Endothelial cell of umbilical vein (primary cell): ENCODE results near the gene BEAN1. TPM values are rescaled to one million over a fixed set of nuclear protein-coding genes. Genes with fewer than 3 reads are reported as not detected.
A peak's percentile ranks its signal among the peaks of the same experiment; 100 is the strongest.

Experiments
- BruUV-seq: library from RNA; stranded (reverse); fragments of 400-500 nt; replicated peaks from 2 replicates; lab custom pipeline; 2021; lab: Mats Ljungman, UMichigan
- CTCF ChIA-PET: fragments of 300-600, 350-600 bp; sonication (Branson Sonifier 250); formaldehyde crosslinking; loops from one replicate; lab custom pipeline; 2021; ENCODE audit warnings: antibody characterized with exemption, inconsistent platforms; lab: Charles Lee
- POLR2A ChIA-PET: fragments of 300-600, 350-600 bp; sonication (Branson Sonifier 250); formaldehyde crosslinking; loops from one replicate; lab custom pipeline; 2021; ENCODE audit warnings: antibody characterized with exemption, inconsistent platforms; lab: Charles Lee
- DNase-seq: peaks from one replicate; pipeline ENCODE4 v3.0.0-alpha.2; 2011; ENCODE audit warnings: low read depth, low spot score
- FAIRE-seq: peaks from 2 replicates; lab custom pipeline; 2011; peaks lifted over from hg19 to GRCh38; lab: Jason Lieb, UNC
- H2AFZ ChIP-seq: 2 replicates; pipeline ENCODE4 v1.6.0; 2012; ENCODE audit warnings: low read depth, low read length, control low read depth, inconsistent platforms
- H3K27ac ChIP-seq: 2 replicates; pipeline ENCODE4 v1.5.1; 2011; ENCODE audit warnings: low read depth, mild to moderate bottlenecking, control low read depth, low read length, moderate library complexity; ENCODE audit not compliant: insufficient read depth
- H3K27me3 ChIP-seq, 2 experiments: 2 replicates each; pipeline versions ENCODE4 v1.6.0 to v1.6.1; 2011; ENCODE audit warnings: low read length in 2 of 2, mixed read lengths in 1 of 2; ENCODE audit not compliant: control insufficient read depth in 2 of 2, insufficient read depth in 2 of 2
- H3K36me3 ChIP-seq, 2 experiments: 2 replicates in 1 of 2; 3 replicates in 1 of 2; pipeline ENCODE4 v1.5.1; 2011; ENCODE audit warnings: low read length in 2 of 2, mild to moderate bottlenecking in 1 of 2, moderate library complexity in 1 of 2; ENCODE audit not compliant: control insufficient read depth in 2 of 2, insufficient read depth in 2 of 2; ENCODE audit errors: extremely low read depth in 1 of 2
- H3K4me1 ChIP-seq: 3 replicates; pipeline ENCODE4 v1.5.1; 2011; ENCODE audit warnings: mild to moderate bottlenecking, low read length; ENCODE audit not compliant: control insufficient read depth, insufficient read depth; ENCODE audit errors: extremely low read depth
- H3K4me2 ChIP-seq: 2 replicates; pipeline ENCODE4 v1.6.1; 2011; ENCODE audit warnings: low read length, control low read depth, mixed read lengths; ENCODE audit not compliant: insufficient read depth
- H3K4me3 ChIP-seq, 3 experiments: fragments of 200-600 bp in 1 of 3; sonication (generic), shearing (Covaris generic) in 1 of 3; replicated peaks in 1 of 3; 2 replicates each; pipeline ENCODE4 v1.5.1; 2011 to 2016; ENCODE audit warnings: control low read depth in 3 of 3, low read length in 3 of 3, mild to moderate bottlenecking in 2 of 3, inconsistent platforms in 1 of 3, low read depth in 1 of 3, moderate library complexity in 1 of 3; ENCODE audit not compliant: insufficient read depth in 1 of 3
- H3K79me2 ChIP-seq: 2 replicates; pipeline ENCODE4 v1.6.0; 2012; ENCODE audit warnings: low read length, inconsistent platforms; ENCODE audit not compliant: control insufficient read depth, insufficient read depth
- H3K9ac ChIP-seq: replicated peaks from 2 replicates; pipeline ENCODE3; 2011; ENCODE audit warnings: low read length, control low read depth; ENCODE audit not compliant: insufficient read depth; ENCODE audit errors: extremely low read depth
- H3K9me1 ChIP-seq: replicated peaks from 3 replicates; pipeline ENCODE4 v1.6.0; 2011; ENCODE audit warnings: mild to moderate bottlenecking, low read length; ENCODE audit not compliant: control insufficient read depth, insufficient read depth; ENCODE audit errors: extremely low read depth
- H3K9me3 ChIP-seq: replicated peaks from 2 replicates; pipeline ENCODE4 v1.5.1; 2012; ENCODE audit warnings: low read length, inconsistent platforms; ENCODE audit not compliant: control insufficient read depth, insufficient read depth
- H4K20me1 ChIP-seq: replicated peaks from 2 replicates; pipeline ENCODE3; 2011; ENCODE audit warnings: mild to moderate bottlenecking, low read length; ENCODE audit not compliant: control insufficient read depth, insufficient read depth; ENCODE audit errors: extremely low read depth
- CTCF ChIP-seq, 2 donors: IDR thresholded peaks; 1 replicate in 1 of 2; 2 replicates in 1 of 2; pipeline ENCODE4 v1.5.1; 2011; ENCODE audit warnings: low read length in 2 of 2, mild to moderate bottlenecking in 2 of 2, moderate library complexity in 2 of 2, control low read depth in 1 of 2, inconsistent platforms in 1 of 2, low read depth in 1 of 2; ENCODE audit not compliant: insufficient read depth in 1 of 2; ENCODE audit errors: extremely low read depth in 1 of 2
- EZH2 ChIP-seq: IDR thresholded peaks from 2 replicates; pipeline ENCODE4 v1.6.1; 2012; ENCODE audit warnings: borderline replicate concordance, low read depth, mild to moderate bottlenecking, moderate library complexity, low read length, inconsistent platforms; ENCODE audit not compliant: severe bottlenecking
- FOS ChIP-seq: IDR thresholded peaks from 2 replicates; pipeline ENCODE4 v1.6.1; 2011; ENCODE audit warnings: mild to moderate bottlenecking, low read length, moderate library complexity, borderline replicate concordance; ENCODE audit not compliant: insufficient read depth
- GATA2 ChIP-seq: IDR thresholded peaks from 2 replicates; pipeline ENCODE4 v1.7.0; 2011; ENCODE audit warnings: low read depth, mild to moderate bottlenecking, moderate library complexity, mixed read lengths, low read length; ENCODE audit not compliant: insufficient read length, insufficient read depth
- JUN ChIP-seq: IDR thresholded peaks from 2 replicates; pipeline ENCODE4 v1.6.1; 2011; ENCODE audit warnings: borderline replicate concordance, low read depth; ENCODE audit not compliant: insufficient read length, insufficient read depth
- MAX ChIP-seq: IDR thresholded peaks from 2 replicates; pipeline ENCODE4 v1.6.1; 2011; ENCODE audit not compliant: insufficient read depth, insufficient read length
- MYC ChIP-seq: IDR thresholded peaks from one replicate; pipeline ENCODE4 v1.6.1; 2011; ENCODE audit warnings: mild to moderate bottlenecking, low read depth, low read length
- POLR2A ChIP-seq: IDR thresholded peaks from 2 replicates; pipeline ENCODE4 v1.6.1; 2012; ENCODE audit warnings: low read depth, mild to moderate bottlenecking, control low read depth, low read length
- POLR2AphosphoS5 ChIP-seq: IDR thresholded peaks from 2 replicates; pipeline ENCODE4 v1.6.1; 2012; ENCODE audit warnings: low read depth, mild to moderate bottlenecking, control low read depth, low read length, moderate library complexity; ENCODE audit not compliant: insufficient read depth
- dilution Hi-C: fragments of 300-500 bp; cut with MboI; formaldehyde crosslinking; loops from one replicate; pipeline ENCODE4 v1.15.0; 2019; ENCODE audit warnings: low sequenced_read_pairs; ENCODE audit not compliant: extremely low pct_ligation_motif_present
- intact Hi-C: fragments of 100-400 bp; cut with micrococcal nuclease; formaldehyde crosslinking; loops from one replicate; pipeline ENCODE4 v1.10.0; 2022
- polyA plus RNA-seq, 4 experiments: library from polyadenylated mRNA; depleted of rRNA in 3 of 4; stranded (reverse) in 3 of 4; unstranded in 1 of 4; fragments of >200 nt; gene quantifications; 2 replicates each; pipeline versions ENCODE4 v1.2.1 to v1.2.3, GENCODE V29; 2011 to 2012; ENCODE audit warnings: missing spikeins in 1 of 4
- total RNA-seq: library from RNA; stranded (reverse); gene quantifications from 2 replicates; pipeline ENCODE4 v1.2.3, GENCODE V29; 2021

BEAN1 gene
- total and polyA plus RNA-seq, 2 donors (not counting 3 experiments of a cell fraction or from before 2014, with no cell fraction given): not detected

GRCh38 chr16:66382171-66382965 is 44.7 kb upstream of the BEAN1 start:
- CTCF ChIA-PET: interaction anchor here (1.0 to 2.5 kb wide), 6 partner anchors 14 to 133 kb away, joined by 3 to 28 read pairs (median 4); partner anchors contain the start of gene CDH5
- DNase-seq: peak; percentile 98
- Histone ChIP-seq H3K4me1 (peaks cover 59% of the 10 kb centered on the region), H3K27me3 (no peaks in the 10 kb centered on the region), H2AFZ (no peak overlapping the region), H4K20me1 (no peaks in the 10 kb centered on the region), H3K4me2 (peak overlapping the region; percentile 73), H3K79me2 (peaks cover 86% of the 10 kb centered on the region), H3K36me3 (peaks cover 40% of the 10 kb centered on the region in 2 experiments), H3K27ac (peak overlapping the region; percentile 100), H3K9me3 (no peaks in the 10 kb centered on the region), H3K9ac (peak overlapping the region; percentile 99), H3K4me3 (peak overlapping the region in 1 of 3 experiments; percentile 29), H3K9me1 (no peaks in the 10 kb centered on the region)
- TF ChIP-seq POLR2A (peak; percentile 27), JUN (peak; percentile 100), MYC (no peak), MAX (no peak), POLR2AphosphoS5 (peak; percentile 90), GATA2 (peak; percentile 31), EZH2 (no peak), CTCF (IDR thresholded peaks at IDR 0.05; ENCODE audit: extremely low read depth in 1 of 2, insufficient read depth in 1 of 2, low read depth in 1 of 2, low read length in 2 of 2) (peak; percentile 35 to 43), FOS (peak; percentile 96)
- dilution Hi-C loops (no loop called here), intact Hi-C loops (loop anchor here (1.0 kb wide), 3 partner anchors 16 to 134 kb away; partner anchors contain the start of gene CDH5)
- peak; percentile 97 for FAIRE-seq
- POLR2A ChIA-PET: interaction anchor here (0.8 to 2.1 kb wide), 3 partner anchors 12 to 23 kb away, joined by 5 to 15 read pairs (median 5); partner anchors contain the start of gene CDH5
- BruUV-seq: TSS peak; percentile 73
